GM10266 (cell line): ENCODE data around the gene ITPR3.

Experiments
- DNase-seq: peaks from one replicate; pipeline ENCODE4 v3.0.0; 2012; ENCODE audit errors: extremely low spot score
- CTCF ChIP-seq: IDR thresholded peaks from 2 replicates; pipeline ENCODE4 v1.5.1; 2012; ENCODE audit warnings: mild to moderate bottlenecking, low read depth; ENCODE audit not compliant: control insufficient read depth, insufficient read depth; ENCODE audit errors: missing control alignments

Gene ITPR3

DNA sequence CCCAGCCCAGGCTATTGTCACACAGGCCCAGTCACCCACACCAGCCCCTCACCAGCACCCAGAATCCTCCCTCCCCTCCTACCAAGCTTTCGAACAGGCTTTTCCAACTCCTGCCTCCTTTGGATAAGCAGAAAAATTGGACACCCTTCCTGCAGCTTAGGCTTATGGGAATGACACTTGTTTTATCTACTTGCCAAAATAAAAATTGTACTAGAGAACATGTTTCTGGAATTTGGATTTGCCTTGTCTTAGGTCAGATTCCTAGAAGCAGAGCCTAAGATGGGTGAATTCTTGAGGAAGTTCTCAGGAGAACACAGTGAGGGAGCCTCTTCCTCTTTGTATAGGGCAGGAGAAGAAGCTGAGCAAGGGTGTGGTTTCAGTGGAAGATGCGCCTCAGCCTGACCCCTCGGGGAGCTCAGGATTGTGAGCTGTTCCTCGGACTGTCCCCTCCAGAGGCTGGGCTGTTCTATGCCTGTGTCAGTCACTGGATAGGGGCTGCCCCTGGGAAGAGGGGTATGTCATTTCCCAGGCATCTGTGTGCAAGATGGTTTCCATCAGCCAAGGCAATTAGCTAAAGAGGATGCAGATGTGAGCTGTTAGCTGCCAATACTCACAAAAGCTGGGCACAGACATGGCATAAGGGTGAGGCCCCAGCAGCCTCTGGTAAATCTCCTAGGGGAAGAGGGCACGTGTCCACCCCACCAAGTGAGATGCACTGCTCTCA lies 33.9 kb downstream of the ITPR3 start:
- DNase-seq: no peak

DNA sequence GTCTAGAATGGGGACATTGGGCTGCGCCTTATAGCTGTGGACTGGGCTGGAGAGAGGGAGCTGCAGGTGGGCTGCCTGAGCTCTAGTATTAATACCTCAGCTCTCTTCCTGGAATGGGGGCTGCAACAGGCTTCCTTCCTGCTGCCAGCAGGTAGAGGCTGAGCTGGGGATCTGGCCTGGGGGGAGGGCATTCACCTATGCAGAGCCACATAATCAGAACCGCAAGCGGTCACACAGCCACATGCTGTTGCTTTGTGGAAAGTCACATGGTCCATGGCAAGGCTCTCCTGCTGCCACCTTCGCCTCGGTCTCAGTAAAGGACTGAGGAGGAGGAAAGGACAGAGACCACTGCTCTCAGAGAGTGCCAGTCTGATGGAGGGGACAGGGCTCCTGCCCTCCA lies 35.7 kb downstream of the ITPR3 start:
- TF ChIP-seq CTCF: no peak
- no peak for DNase-seq

More for the DNA sequence above, 33.9 kb downstream of the ITPR3 start:
- TF ChIP-seq CTCF: no peak

DNA sequence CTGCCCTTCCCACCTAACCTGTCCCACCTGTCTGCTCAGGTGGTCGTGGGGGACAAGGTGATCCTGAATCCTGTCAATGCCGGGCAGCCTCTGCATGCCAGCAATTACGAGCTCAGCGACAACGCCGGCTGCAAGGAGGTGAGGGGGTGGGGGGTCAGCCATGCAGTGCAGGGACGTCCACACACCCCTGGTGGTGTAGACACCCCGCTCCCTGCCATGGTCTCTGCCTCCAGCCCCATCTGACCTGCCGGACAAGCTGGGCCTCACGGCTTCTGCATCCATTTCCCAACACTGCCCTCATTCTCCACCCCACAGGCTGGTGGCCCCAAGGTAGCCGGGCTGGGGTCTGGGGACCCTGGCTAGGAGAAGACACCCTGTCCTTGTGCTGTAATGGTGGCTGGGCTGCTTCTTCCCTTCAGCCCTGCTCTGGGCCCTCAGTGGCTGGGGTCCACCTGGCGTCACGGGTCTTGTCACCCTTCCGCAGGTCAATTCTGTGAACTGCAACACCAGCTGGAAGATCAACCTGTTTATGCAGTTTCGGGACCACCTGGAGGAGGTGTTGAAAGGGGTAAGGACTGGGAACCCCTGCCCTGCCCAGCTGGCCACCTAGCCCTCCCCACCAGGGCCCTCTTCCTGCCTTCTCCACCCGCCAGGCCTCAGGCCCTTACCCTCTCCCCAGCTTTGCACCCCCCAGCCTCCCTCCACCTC lies 38.0 kb downstream of the ITPR3 start:
- no peak for DNase-seq

GRCh38 chr6:33659986-33660385 lies 38.9 kb downstream of the ITPR3 start:
- TF ChIP-seq CTCF: no peak
- no peak for DNase-seq

More for the DNA sequence above, 38.0 kb downstream of the ITPR3 start:
- no peak for TF ChIP-seq CTCF

DNA sequence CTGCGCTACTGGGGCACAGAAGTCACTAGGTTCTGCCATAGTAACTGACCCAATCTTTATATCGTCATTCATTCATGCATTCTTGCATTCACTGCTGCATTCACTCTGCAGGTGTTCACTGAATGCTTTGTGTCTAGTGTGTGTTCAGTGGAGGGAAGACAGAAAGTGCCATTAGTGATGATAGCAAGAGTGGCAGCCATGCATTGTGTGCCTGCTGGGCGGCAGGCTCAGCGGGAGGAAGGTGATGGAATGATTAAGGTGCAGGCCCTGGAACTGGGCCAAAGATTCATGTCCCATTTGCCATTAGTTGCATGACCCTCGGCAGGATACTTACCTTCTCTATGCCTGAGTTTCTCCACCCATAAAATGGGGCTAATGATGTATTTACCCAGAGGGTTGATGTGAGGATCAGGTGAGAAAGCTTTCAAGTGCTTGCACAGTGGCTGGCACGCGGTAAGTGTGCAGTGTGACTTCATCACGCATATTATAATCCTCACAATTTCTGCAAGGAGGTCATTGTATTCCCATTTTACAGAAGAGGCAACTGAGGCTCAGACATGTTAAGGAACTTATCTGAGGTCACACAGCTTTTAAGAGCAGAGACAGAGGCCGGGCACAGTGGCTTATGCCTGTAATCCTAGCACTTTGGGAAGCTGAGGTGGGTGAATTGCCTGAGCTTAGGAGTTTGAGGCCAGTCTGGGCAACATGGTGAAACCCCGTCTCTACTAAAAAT lies 40.1 kb downstream of the ITPR3 start:
- TF ChIP-seq CTCF: no peak
- DNase-seq: no peak

GRCh38 chr6:33662318-33662717 lies 41.2 kb downstream of the ITPR3 start:
- no peak for DNase-seq
- no peak for TF ChIP-seq CTCF
